Femur (tissue), 1 donor: ENCODE results near the gene ADGRG3.

Experiments used
- DNase-seq: peaks from one replicate; pipeline ENCODE4 v3.0.0-alpha.2; 2017

ADGRG3 gene

DNA sequence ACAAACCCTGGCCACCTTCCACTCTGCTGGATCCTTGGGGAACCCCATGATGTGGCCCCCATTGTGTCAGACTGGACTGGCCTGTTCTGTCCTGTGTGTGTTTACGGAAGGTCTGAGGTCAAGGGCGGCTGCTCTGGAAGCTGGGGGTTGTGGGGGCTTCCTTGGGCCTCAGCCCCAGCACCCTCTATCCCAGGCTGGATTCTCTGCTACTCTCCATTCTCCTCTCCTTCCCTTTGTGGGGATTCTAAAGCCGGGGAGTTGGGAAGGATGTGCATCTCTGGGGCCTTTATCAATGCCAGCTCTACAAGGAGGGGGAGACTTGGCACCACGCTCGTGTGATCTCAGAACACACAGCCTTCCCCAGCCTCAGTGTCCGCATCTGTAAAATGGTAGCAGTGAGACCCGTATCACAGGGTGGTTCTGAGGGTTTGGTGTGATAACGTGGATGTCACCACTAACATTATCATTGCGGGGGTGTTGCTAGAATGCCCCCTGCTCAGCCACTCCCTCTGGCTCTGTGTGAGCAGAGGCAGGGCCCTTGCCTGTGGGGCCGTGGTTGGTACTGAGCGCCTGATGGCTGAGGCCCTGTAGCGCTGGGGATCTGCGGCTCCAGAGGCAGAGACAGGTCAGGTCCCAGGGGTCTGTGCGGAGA, 21.6 kb upstream of the ADGRG3 start:
- DNase-seq, result no peak

DNA sequence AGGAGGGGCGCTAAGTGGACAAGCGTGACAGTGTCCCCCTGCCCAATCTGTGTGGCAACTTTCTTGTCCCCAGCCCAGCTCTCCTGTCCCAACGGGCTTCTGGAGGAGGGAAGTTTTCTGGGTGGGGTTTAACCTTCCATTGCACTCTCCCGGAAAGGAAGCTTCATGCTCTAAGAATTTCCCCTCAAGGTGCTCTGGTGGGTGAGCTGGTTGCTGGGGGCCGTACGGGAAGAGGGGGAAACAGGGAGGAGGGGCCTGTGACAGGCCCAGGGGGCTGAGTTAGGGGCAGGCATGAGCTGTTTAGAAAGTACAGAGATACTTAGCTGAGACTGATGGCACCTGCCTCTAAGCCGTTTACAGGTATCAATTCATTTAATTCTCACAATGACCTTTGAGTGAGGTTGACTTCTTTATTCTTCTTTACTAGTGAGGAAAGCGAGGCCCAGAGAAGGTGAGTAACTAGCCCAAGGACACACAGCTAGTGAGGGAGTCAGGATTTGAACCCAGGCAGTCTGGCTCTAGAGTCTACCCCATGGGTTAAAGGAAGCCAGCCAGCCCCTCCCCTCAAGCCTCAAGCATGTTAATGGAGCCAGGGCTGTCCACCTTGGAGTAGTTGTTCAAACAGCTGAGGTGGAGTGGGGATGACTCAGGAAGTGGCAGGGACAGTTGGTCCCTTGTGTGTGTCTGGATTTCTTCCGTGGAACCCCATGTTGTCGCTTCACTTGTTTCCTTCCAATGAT, 20.8 kb upstream of the ADGRG3 start:
- no peak for DNase-seq

DNA sequence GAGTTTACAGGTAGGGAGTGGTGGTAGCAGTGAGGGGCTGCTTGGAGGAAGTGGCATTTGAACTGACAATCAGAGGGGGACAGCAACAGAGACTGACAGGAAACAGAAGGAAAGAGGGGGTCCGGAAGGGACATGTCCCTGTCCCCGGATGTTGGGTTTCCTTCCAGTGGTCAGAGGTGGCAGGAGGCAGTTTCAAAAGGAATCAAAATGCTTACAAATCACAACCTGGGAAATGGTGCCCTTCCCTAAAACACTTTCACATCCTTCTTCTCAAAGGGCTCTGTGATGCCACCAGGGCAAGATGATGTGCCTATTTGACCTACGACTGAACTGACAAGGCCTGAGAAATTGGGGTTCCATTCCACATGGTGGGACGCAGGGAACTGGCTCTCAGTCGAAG, 20.0 kb upstream of the ADGRG3 start:
- no peak for DNase-seq

DNA sequence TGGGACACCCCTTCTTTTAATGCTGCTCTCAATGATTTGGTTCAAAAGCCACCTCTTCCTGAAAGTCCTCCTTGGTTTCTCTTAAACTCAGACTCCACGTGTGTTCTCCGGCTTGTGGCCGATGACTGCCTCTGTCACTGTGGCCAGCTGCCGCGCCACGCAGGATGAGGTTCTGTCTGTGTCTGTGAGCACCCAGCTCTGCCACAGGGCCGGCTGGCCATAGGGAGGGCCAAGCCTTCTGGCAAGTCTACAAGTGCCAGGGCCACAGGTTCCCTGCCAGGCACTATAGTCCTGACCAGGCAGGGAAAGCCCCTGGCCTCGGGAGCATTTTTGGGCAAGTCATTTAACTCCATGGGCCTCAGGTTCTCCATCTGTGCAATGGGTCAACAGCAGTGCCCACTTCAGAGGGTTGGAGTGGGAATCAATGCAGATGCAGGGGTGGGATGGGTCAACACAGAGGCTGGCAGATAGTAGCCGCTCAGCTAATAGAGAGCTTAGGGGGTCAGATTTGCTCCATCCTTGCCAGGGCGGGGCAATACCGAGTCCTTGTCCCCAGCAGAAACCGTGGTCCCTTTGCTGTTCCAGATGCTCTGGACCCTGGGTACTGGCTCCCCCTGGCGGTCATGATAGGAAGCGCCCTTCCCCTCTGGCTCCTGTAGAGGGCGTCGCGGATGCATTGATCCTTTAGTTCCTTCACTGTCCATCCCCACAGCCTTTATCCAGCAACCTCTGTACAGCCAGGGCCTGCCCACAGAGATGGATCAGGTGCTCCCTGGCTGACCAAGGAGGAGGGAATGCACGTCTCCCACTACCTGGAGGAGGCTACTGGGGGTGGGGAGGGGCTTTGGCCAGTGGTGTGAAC, 19.3 kb upstream of the ADGRG3 start:
- peak; percentile 87 for DNase-seq

DNA sequence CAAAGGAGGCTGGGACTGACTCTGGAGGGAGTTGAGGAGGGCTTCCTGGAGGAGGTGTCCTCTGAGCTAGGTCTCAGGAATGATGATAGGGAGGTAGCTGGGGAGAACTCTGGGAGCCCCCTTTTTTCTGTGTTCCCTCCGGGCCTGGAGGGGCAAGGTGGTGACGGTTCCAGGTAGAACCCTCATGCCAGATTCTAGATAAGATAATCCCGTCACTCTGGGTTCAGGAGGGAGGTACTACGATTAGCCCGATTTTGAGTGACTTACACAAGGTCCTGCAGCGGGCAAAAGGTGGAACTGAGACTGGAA, 18.7 kb upstream of the ADGRG3 start:
- DNase-seq, result no peak

DNA sequence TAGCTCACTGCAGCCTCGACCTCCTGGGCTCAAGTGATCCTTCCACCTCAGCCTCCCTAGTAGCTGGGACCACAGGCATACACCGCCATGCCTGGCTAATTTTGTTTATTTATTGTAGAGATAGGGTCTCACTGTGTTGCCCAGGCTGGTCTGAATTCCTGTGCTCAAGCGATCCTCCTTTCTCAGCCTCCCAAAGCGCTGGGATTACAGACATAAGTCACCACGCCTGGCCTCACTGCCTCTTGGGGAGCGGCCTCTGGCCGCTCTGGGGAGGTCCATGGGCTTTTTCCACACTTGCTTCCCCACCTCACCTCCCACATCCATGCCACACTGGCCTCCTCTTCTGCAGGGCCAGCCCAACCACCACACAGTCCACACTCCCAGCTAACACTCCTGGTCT, 18.3 kb upstream of the ADGRG3 start:
- no peak for DNase-seq

DNA sequence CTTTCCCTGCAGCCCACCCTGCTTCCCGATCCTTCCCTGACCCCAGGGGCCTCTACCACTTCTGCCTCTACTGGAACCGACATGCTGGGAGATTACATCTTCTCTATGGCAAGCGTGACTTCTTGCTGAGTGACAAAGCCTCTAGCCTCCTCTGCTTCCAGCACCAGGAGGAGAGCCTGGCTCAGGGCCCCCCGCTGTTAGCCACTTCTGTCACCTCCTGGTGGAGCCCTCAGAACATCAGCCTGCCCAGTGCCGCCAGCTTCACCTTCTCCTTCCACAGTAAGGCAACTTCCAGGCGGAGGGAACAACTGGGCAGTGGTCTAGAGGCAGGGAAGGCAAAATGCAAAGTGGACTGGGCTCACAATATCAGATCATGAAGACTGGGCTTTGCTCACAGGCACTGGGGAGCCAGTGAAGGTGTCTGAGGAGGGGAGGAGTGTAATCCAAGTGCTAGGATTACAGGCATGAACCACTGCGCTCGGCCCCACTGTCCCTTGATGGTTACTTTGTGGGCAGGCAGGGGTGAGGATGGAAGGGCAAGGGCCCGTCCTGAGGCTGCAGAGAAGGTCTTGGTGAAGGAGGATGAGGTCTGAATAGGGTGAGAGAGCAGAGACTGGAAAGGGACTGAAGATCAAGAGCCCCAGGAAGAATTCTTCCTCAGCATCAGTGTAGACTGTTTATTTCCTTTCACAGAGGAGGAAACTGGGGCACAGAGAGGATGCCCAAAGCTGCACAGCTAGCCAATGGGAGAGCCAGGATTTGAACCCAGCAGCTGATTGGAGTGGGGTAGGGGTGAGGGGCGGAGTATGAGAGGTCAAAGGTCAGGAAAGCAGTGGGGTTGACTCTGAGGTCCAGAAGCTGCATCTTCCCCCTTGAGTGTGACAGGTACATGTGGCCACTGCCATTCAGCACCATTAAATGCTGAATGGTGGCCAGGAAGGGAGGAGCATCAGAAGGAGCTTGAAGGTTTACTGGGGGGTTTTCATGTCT, 16.5 kb upstream of the ADGRG3 start:
- no peak for DNase-seq

DNA sequence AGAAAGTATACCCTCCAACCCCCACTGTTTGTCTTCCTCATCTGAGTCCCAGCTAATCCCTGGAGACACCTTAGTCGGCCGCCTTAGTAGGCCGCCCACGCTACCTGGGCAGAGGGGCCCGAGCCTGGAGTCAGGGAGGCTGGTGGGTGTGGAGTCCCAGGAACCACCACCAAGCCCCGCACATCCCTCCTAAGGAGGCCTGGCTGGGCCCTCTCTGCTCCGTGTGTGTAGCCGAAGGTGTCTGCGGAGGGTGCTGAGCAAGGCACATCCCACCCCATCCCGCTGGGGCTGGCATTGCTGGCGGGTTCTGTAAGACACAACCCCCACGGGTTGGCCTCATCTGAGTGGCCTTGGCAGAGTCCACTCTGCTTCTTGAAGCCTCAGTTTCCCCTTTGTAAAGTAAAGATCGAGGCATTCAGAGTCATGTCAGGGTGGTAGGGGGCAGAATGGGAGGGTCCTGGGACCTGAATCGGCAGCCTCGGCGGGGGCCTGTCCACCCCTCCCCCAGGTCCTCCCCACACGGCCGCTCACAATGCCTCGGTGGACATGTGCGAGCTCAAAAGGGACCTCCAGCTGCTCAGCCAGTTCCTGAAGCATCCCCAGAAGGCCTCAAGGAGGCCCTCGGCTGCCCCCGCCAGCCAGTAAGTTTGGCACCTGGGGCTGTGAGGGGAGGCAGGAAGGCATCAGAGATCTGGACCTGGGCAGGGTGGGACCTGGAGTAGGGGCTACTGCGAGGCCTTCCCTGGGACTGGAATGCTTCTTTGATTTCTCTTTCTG, 15.2 kb upstream of the ADGRG3 start:
- DNase-seq, result no peak

DNA sequence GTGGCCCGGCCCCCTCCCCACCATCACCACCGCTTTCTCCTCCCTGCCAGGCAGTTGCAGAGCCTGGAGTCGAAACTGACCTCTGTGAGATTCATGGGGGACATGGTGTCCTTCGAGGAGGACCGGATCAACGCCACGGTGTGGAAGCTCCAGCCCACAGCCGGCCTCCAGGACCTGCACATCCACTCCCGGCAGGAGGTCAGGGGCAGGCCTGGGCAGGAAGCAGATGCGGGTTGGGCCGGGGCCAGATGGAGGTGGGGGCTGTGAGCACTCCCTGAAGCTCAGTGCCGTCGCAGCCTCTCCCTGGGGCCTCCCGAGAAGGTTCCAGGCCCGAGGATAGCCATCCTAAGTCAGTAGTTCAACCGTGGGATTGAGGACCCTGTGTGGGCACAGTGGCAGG, 14.2 kb upstream of the ADGRG3 start:
- peak; percentile 62 for DNase-seq

DNA sequence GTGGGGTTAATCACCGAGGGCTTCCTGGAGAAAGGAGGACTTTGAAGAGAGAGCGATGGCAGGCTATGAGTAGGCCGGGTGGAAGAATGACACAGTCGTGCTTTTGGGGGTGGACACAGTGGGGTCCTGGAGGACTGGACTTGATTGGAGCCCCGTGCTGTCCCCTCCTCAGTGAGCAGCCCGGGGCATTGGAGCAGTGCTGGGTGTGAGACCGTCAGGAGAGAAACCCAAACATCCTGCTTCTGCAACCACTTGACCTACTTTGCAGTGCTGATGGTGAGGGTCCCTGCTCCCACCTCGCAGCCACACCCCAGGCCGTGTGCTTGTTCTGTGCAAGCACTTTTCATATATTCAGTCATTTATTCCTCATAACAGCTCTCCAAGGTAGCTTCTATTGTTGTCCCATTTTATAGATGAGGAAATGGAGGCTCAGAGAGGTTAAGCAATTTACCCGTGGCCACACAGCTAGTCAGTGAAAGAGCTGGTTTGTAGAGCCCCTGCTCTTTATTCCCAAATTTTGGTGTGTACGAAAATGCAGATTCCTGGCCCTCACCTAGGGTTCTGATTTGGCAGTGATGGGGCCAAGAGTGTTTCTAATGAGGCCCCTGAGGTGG, 11.7 kb upstream of the ADGRG3 start:
- no peak for DNase-seq

DNA sequence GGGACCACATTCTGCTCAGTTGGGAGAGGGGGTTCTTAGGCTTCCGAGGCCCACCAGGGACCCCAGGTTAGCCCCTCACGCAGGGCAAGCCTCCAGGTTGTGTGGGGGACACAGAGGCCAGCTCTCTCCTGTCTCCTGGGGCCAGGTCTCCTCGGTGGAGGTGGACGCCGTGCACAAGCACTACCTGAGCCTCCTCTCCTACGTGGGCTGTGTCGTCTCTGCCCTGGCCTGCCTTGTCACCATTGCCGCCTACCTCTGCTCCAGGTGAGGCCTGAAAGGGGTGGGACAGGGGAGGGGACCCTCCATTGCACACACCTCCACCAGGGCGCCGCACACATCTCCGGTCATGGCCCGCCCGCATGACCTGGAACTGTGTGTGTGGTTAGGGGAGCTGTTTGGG, 10.9 kb upstream of the ADGRG3 start:
- no peak for DNase-seq

DNA sequence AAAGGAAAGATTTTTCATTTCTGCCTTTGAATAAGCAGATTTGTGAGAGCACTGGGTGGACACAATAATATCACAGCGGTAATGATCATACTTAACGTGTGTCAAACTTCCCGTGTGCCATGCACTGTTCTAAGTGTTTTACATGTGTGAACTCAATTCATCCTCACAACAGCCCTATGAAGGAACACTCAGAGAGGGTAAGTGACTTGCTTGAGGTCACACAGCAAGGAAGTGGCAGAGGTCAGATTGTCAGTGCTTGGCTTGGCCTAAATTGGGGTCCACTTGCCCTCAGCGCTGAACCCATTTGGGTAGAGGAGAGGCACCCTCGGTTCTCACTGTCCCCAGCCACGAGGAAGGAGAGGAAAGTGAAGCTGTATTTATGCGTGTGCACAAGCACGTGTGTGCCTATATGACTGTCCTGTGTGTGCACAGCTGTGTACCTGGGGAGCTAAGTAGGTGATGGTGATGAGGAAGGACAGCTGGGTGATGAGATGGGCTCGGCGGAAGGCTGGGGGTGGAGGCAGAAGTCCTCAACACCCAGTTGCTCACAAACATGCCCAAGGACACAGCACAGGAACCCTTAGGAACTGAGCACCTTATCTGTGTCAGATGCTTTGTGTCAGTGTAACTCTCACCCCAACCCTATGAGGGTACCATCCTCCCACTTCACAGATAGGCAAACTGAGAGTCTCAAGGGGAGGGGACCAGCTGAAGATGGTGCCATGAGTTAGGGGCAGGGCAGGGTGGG, 9.8 kb upstream of the ADGRG3 start:
- DNase-seq, result no peak

DNA sequence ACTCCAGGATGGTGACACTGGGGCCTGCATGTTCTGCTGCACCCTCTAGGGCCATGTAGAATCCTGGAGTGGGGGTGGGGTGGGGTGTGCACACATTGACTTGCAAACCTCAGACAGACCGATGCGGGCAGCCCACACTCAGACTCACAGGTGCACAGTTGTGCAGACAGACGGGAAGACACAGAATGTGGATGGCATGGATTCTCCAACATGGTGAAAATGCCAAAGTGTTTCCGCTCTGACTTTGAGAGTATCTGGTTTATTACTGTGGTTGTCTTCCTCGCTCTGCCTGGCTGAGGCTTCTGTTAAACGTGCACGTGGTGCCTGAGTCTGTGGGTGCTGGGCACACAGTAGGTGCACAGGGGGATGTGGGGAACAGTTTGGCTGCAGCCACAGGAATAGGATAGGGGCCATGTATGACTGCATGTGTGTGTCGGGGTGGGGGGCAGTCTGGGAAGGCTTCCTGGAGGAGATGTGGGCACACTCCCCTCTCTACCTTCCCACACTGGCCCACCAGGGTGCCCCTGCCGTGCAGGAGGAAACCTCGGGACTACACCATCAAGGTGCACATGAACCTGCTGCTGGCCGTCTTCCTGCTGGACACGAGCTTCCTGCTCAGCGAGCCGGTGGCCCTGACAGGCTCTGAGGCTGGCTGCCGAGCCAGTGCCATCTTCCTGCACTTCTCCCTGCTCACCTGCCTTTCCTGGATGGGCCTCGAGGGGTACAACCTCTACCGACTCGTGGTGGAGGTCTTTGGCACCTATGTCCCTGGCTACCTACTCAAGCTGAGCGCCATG, 9.0 kb upstream of the ADGRG3 start:
- no peak for DNase-seq

DNA sequence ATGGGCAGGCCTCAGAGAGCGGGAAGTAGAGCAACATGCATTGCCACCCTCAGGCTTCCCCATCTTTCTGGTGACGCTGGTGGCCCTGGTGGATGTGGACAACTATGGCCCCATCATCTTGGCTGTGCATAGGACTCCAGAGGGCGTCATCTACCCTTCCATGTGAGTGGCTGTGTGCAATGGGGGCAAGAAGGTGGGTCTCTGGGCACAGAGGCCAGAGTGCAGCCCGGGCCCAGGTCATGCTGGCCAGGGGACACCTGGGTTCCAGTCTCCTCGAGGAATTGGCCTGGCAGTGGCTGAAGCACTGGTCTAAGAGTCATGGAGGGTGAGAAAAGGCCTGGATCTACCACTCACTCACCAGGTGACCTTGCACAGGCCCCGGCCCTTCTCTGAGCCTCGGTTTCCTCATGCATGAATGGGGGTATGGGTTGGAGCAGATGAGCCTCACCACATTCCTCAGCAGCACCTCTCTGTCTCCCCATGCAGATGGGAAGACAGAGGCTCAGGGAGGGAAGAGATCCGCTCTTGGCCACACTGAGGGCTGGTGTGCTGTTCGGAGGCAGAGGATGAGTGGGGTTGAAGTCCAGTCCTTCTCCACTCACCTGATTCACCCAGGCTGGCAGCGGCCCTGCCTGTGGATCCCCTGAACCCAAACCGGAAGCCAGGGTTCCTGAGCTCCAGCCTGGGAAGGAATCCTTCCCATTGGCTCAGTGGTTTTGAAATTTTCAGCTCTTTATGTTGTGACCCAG, 7.2 kb upstream of the ADGRG3 start:
- DNase-seq, result no peak

DNA sequence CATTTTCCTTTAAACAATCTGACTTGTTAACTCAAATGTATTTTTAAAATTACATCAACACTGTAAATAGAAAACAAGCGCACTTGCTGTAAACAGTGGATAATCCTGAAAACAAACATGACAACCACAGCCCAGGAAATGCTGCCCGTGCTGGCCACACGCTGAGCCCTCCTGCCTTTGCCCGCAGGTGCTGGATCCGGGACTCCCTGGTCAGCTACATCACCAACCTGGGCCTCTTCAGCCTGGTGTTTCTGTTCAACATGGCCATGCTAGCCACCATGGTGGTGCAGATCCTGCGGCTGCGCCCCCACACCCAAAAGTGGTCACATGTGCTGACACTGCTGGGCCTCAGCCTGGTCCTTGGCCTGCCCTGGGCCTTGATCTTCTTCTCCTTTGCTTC, 6.6 kb upstream of the ADGRG3 start:
- DNase-seq, result no peak

DNA sequence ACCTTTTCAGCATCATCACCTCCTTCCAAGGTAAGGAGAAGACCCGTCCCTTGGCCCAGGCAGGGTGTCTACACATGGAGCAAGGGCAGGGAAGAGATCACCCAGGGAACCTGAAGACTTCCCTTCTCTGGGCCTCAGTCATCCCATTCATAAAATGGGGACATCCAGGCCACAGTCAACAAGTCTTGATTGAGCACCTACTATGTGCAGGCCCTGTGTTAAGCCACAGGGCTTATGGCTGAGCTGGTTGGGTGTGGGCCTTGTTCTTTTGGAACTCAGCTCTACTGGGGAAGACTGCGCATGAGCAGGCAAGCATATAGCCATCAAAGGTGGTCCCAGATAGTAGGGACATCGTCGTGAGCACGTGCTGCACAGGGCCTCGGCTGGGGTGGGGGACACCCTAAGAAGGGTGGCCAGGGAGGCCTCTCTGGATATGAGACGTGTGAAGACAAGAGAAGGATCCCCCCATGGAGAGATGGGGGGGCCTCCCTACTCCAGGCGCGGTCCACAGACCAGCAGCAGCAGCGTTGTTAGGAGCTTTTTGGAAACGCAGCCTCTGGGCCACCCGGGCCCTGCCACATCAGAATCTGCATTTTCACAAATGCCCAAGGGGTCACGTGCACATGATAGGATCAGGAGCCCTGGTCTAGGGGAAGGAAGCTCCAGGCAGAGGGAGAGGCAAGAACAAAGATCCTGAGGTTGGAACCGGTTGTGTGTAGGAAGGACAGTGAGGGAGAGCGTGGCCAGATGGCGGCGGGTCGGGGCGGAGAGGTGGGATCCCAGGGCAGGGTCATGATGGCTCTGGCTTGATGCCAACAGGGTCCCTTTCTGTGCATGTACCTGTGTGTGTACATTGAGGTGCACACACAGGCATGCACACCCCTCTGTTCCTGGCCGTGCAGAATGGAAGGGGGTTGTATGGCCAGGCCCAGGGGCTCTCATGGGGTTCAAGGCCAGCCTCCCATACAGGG, 5.9 kb upstream of the ADGRG3 start:
- no peak for DNase-seq

DNA sequence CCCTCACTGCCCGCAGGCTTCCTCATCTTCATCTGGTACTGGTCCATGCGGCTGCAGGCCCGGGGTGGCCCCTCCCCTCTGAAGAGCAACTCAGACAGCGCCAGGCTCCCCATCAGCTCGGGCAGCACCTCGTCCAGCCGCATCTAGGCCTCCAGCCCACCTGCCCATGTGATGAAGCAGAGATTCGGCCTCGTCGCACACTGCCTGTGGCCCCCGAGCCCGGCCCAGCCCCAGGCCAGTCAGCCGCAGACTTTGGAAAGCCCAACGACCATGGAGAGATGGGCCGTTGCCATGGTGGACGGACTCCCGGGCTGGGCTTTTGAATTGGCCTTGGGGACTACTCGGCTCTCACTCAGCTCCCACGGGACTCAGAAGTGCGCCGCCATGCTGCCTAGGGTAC, 4.7 kb upstream of the ADGRG3 start:
- no peak for DNase-seq
